ENCODE measurements around the gene ACOT7.

The ACOT7 gene

DNA sequence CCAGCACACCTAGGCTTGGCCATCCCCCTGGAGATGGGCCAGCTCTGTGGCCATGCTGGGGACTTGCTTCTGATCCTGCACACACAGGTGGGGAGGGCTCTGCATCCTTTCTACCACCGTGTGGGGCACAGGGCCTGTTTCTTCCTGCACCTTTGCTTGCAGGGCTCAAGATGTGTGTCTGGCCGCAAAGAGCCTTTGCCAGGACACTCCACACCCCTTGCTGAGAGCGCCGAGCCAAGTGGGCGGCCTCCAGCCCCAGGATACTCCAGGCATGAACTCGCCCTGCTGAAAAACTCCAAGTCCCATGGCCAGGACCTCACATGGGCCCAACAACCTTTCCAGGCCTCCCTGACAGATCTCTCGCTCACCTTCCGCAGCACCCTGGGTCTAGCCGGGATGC lies 121.1 kb downstream of the ACOT7 start:
- no peak for DNase-seq (ENCODE audit: low spot score)
- in situ Hi-C loops (cut with MboI; ENCODE audit: low sequenced_read_pairs, unreplicated experiment): no loop called here

DNA sequence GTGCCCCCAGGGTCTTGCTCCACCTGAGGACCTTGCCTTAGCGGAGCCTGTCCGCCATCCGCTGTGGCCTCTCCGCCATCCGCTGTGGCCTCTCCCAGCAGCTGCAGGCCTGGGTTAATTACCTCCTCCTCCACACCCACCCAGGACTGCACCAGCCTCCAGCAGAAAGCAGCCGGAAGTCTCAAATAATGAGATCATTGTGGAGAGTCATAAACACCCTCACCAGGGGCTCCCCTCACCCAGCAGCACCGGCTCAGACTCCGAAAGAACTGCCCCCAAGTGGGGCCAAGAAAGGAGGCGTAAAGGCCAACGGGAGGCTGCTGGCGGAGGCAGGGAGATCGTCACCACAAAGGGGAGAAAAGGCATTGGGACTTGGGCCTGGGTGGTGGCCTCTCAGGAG lies 122.0 kb downstream of the ACOT7 start:
- TF ChIP-seq, protein P1, sequence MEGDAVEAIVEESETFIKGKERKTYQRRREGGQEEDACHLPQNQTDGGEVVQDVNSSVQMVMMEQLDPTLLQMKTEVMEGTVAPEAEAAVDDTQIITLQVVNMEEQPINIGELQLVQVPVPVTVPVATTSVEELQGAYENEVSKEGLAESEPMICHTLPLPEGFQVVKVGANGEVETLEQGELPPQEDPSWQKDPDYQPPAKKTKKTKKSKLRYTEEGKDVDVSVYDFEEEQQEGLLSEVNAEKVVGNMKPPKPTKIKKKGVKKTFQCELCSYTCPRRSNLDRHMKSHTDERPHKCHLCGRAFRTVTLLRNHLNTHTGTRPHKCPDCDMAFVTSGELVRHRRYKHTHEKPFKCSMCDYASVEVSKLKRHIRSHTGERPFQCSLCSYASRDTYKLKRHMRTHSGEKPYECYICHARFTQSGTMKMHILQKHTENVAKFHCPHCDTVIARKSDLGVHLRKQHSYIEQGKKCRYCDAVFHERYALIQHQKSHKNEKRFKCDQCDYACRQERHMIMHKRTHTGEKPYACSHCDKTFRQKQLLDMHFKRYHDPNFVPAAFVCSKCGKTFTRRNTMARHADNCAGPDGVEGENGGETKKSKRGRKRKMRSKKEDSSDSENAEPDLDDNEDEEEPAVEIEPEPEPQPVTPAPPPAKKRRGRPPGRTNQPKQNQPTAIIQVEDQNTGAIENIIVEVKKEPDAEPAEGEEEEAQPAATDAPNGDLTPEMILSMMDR (IDR thresholded peaks at IDR 0.05; ENCODE audit: borderline replicate concordance, control extremely low read depth, extremely low read depth, insufficient read depth, missing control alignments): no peak
- in situ Hi-C loops (cut with MboI; ENCODE audit: low sequenced_read_pairs, unreplicated experiment): no loop called here
- no peak for DNase-seq (ENCODE audit: low spot score)

More for the DNA sequence above, 121.1 kb downstream of the ACOT7 start:
- TF ChIP-seq, protein P1 (IDR thresholded peaks at IDR 0.05; ENCODE audit: borderline replicate concordance, control extremely low read depth, extremely low read depth, insufficient read depth, missing control alignments): no peak

DNA sequence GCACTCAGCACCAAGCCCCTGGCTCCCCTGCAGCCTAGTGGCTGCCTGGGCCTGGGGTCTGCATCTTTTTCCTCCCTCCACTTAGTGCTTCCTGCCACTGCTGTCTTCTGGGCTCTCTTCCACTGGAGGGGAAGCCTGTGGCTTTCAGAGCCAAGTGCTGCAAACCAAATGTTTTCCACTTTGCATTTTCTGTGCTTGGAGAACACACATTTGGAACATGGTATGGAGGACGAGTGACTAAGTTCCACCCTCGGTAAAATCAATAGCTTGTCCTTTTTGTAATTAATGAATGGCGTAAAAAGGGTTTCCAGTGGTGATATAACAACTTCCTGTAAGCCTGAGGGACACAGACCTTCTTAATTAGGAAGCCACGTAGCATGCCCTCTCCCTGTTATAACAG lies 122.6 kb downstream of the ACOT7 start:
- in situ Hi-C loops (cut with MboI; ENCODE audit: low sequenced_read_pairs, unreplicated experiment): no loop called here
- no peak for DNase-seq (ENCODE audit: low spot score)
- TF ChIP-seq, protein P1 (IDR thresholded peaks at IDR 0.05; ENCODE audit: borderline replicate concordance, control extremely low read depth, extremely low read depth, insufficient read depth, missing control alignments): no peak

DNA sequence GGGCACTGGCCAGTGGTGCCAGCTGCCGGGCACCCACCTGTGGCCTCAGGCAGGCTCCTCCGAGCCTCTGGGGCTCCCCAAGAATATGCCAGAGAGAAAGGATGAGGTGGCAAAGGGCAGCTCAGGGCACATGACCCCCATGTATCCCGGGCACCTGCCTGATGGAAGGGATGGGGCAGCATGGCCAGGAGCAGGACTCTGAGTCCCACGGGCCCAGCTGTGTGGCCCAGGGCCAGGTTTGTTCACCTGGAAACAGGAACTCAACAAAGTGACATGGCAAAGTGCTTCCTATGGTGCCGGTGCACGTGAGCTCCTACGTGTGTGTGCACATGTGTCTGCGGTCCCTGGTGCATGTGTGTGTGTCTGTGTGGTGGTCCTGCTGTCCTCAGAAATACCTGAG lies 123.2 kb downstream of the ACOT7 start:
- DNase-seq (ENCODE audit: low spot score): no peak
- in situ Hi-C loops (cut with MboI; ENCODE audit: low sequenced_read_pairs, unreplicated experiment): no loop called here
- TF ChIP-seq, protein P1 (IDR thresholded peaks at IDR 0.05; ENCODE audit: borderline replicate concordance, control extremely low read depth, extremely low read depth, insufficient read depth, missing control alignments): no peak

DNA sequence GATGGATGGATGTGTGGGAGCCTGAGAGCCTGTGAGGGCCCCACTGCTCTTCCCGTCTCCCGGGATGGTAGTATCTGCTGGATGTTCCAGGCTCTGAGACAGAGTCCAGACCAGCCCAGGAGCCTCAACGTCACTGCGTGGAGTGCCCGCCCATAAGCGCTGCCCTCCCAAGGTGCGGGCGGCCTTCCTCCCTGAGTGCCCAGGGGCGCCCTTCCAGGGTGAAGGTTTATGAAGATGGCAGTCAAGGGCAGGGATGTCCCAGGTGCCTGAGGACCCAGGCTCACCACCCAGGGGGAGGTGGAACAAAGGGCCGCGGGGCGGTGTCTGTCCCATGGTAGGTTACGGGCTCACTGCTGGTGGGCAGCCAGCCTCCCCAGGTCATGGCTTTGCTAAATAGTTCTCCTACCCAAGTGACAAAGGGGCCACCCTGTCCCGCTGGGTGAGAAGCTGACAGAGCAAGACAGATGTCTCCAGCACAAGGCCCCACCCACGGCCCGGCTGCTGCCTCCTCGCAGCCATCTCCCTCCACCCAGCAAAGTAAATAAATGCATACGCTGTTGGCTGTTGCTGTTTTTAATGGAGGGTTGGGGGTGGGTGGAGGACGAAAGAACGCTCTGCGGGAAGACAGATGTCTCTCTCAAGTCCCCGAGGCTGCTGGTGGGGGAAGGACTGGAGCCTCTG lies 123.7 kb downstream of the ACOT7 start:
- in situ Hi-C loops (cut with MboI; ENCODE audit: low sequenced_read_pairs, unreplicated experiment): no loop called here
- TF ChIP-seq, protein P1 (IDR thresholded peaks at IDR 0.05; ENCODE audit: borderline replicate concordance, control extremely low read depth, extremely low read depth, insufficient read depth, missing control alignments): no peak
- DNase-seq (ENCODE audit: low spot score): no peak

DNA sequence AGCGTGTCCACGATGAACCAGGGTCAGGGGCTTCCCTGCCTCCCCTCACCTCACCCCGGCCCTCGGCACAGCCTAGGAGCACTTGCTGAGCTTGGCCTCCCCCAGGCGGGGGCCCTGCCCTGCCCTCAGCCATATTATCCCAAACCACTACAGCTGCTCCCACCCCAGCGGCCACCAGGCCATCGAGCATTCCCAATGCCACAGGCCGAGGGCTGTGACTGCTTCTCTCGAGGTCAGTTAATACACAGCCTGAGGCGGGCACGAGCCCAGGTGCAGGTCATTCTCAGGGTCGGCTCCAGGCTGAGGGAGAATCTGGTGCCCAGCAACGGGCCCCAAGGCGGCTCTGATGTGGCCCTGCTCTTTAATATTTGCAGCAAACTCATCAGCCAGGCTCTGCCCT lies 124.3 kb downstream of the ACOT7 start:
- TF ChIP-seq, protein P1 (IDR thresholded peaks at IDR 0.05; ENCODE audit: borderline replicate concordance, control extremely low read depth, extremely low read depth, insufficient read depth, missing control alignments): no peak
- no peak for DNase-seq (ENCODE audit: low spot score)
- in situ Hi-C loops (cut with MboI; ENCODE audit: low sequenced_read_pairs, unreplicated experiment): no loop called here

All from GM13976 (cell line).